Epithelial cell of esophagus (primary cell): Measurements from ENCODE around the gene ZNF831.

Source experiments
- DNase-seq: peaks from one replicate; pipeline ENCODE4 v3.0.0; 2010; ENCODE audit warnings: low read depth
- H3K4me3 ChIP-seq: 2 replicates; pipeline ENCODE4 v1.5.1; 2011; ENCODE audit warnings: mild to moderate bottlenecking, low read length, control low read depth
- TF ChIP-seq, protein P1 (sequence below): IDR thresholded peaks from 2 replicates; pipeline ENCODE4 v1.5.1; 2011; ENCODE audit warnings: low read depth, mild to moderate bottlenecking, low read length, control low read depth, inconsistent platforms; ENCODE audit not compliant: insufficient read depth; ENCODE audit errors: missing control alignments

The ZNF831 gene

DNA sequence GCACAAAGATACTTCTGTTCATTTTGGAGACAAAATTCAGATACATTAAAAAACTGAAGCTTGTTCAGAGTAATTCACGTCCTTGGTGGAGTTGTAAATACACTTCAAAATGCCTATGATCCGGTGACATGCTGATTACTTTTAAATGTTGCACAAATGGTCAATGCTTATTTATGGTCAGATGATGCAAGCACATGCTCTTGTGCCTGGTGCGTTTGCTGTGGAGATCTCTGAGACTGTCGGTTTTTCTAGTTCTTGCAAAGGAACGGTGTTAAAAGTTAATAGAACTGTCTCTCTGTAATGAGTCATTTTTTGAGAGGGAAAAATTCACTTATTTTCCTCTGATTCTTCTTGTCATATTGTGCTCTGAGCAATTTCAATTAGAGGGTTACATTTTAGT lies 91.6 kb downstream of the ZNF831 start:
- TF ChIP-seq, protein P1, sequence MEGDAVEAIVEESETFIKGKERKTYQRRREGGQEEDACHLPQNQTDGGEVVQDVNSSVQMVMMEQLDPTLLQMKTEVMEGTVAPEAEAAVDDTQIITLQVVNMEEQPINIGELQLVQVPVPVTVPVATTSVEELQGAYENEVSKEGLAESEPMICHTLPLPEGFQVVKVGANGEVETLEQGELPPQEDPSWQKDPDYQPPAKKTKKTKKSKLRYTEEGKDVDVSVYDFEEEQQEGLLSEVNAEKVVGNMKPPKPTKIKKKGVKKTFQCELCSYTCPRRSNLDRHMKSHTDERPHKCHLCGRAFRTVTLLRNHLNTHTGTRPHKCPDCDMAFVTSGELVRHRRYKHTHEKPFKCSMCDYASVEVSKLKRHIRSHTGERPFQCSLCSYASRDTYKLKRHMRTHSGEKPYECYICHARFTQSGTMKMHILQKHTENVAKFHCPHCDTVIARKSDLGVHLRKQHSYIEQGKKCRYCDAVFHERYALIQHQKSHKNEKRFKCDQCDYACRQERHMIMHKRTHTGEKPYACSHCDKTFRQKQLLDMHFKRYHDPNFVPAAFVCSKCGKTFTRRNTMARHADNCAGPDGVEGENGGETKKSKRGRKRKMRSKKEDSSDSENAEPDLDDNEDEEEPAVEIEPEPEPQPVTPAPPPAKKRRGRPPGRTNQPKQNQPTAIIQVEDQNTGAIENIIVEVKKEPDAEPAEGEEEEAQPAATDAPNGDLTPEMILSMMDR: no peak
- no peak for DNase-seq
- H3K4me3 ChIP-seq: no peak overlapping the region

DNA sequence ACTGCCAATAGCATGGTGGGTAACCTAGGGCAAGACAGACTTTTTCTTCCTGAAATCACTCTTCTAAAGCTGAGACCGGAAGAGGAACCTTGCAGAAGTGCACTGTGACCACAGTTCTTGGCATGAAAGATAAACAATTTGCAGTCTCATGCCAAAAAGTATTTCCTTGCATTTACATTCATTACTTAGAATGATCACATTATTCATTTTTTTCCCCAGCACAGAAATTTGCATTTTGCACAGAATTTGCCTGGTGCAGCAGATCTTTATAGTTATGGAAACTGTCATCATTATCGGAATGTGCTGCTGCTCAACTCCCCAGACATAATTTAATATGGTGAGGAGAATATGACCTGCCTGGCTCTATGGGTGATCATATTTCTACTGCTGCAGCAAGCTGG lies 94.6 kb downstream of the ZNF831 start:
- H3K4me3 ChIP-seq: no peak overlapping the region
- TF ChIP-seq, protein P1: no peak
- DNase-seq: no peak

GRCh38 chr20:59259946-59260345 lies 96.3 kb downstream of the ZNF831 start:
- no peak for DNase-seq
- TF ChIP-seq, protein P1: no peak
- no peak overlapping the region for H3K4me3 ChIP-seq

DNA sequence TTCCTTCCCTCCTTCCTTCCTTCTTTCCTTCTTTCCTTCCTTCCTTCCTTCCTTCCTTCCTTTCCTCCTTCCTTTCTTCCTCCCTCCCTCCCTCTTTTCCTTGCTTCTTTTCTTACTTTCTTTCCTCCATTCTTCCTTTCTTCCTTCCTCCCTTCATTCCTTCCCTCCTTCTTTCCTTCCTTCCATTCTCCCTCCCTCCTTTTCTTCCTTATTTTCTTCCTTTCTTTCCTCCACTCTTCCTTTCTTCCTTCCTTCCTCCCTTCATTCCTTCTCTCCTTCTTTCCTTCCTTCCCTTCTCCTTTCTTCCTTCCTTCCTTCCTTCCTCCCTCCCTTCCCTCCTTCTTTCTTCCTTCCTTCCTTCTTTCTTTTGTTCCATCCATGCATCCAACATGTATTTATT lies 101.7 kb downstream of the ZNF831 start:
- no peak overlapping the region for H3K4me3 ChIP-seq
- TF ChIP-seq, protein P1: no peak
- no peak for DNase-seq

- DNase-seq: no peak
- TF ChIP-seq, protein P1: no peak
- H3K4me3 ChIP-seq: no peak overlapping the region
Observed at GRCh38 chr20:59268870-59269269, 105.2 kb downstream of the ZNF831 start.

DNA sequence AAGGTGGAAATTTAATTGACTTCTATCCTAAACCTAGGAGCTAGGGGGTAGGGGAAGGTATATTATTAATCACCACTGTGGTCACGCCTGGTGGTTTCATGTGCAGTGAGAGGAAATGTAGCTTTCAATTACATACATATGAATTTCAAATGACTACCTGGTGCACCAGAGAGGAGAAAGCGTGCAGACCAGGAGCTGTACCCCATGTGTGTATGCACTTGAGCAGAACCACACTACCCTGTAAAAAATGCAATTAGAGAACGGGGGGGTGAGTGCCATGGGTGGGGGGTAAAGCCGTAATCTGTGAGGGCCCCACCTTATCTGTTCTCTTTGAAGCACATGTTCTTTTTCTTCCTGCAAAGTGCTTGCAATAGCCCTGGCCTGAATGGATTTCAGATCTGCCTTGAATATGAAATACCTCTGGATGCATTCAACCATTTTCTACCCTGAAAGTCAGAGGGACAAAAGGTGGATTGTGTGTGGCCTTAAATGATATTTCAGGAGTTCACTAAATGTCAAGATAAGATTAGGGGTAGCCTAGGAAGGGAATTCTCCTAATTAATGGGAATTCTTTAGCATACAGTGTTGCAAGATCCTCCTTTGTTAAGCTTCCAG lies 105.9 kb downstream of the ZNF831 start:
- TF ChIP-seq, protein P1: no peak

DNA sequence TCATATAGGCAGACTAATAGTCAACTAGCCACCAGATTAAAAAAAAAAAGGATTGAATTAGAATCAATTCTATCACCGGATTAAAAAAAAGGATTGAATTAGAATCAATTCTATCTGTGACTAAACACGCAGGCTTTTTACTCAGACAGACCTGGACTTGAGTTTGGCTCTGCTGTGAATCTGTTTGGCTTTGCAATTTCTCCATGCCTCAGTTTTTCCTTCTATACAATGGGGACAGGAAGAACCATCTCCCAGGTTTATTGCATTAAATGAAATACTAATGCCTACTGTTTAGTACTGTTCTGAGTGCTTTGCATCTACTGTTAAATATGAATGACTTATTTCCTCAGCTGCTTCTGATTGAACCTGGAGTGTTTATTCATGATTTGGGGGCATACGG lies 106.8 kb downstream of the ZNF831 start:
- TF ChIP-seq, protein P1: no peak
- DNase-seq: no peak

More for the DNA sequence above, 105.9 kb downstream of the ZNF831 start:
- DNase-seq: no peak
- H3K4me3 ChIP-seq: no peak overlapping the region

More for the DNA sequence above, 106.8 kb downstream of the ZNF831 start:
- no peak overlapping the region for H3K4me3 ChIP-seq
